ENCODE measurements around the gene NETO1.

DNA sequence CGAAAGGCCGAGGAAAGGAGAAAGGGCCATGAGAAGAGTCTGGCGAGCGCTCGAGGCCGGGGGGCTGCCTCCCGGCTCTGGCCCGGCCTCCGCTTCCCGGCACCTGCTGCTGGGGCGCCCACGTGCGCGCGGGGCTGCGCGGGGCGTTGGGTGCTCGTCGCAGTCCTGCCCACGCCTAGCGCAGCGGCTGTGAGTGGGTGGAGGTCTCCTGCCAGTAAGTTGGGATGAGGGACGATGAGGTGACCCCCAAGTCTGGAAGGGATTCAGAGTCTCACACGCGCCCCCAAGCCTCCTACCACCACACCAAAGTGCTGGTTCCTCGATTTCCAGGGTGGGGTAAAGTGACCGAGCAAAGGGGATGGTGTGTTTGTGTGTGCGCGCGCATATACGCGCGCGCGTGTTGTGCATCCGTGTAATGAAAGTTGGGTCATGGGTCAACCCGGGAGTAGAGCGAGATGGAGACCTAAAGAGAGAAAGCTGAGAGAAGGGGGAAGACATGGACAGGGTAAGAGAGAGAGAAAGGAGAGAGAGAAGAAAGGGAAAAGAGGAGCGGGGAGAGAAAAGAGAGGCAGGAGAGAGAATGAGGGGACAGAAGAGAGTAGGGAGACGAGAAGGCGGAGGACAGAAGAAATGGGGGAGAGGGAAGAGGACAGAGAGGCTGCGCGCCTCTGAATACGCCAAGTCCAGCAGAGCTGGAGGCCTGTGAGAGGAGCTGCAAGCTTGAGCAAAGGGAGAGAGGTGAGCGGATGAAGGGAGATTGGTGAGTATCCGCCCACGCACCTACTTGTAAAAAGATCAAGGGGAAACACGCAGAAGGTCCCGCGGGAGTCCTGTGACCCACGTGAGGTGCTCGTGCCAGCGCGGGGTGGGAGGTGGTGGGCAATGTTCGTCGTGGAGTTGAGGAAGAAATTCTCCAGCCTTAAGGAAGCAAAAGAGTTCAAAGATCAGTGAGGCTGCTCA lies 1.7 kb upstream of the NETO1 start:
- TF ChIP-seq CTCF (IDR thresholded peaks at IDR 0.05) (no peak), POLR2A (IDR thresholded peaks at IDR 0.05) (no peak)
